ENCODE measurements around the gene COX11.
A peak's percentile ranks its signal among the peaks of the same experiment; 100 is the strongest.

COX11 gene

GRCh38 chr17:54956791-54957190, 11.7 kb downstream of the COX11 start:
- no peak for DNase-seq
- Histone ChIP-seq H3K27ac (no peak overlapping the region), H3K27me3 (replicated peaks) (no peaks in the 10 kb centered on the region), H3K36me3 (replicated peaks) (peaks cover 20% of the 10 kb centered on the region), H3K4me3 (ENCODE audit: low read depth, low read length) (no peak overlapping the region)
- no peak for TF ChIP-seq CTCF (IDR thresholded peaks at IDR 0.05; ENCODE audit: low read depth, low read length, missing control alignments)
- in situ Hi-C loops (cut with HindIII; ENCODE audit: low pct_ligation_motif_present, low sequenced_read_pairs): no loop called here

- in situ Hi-C loops (cut with HindIII; ENCODE audit: low pct_ligation_motif_present, low sequenced_read_pairs): no loop called here
- DNase-seq: no peak
- Histone ChIP-seq H3K36me3 (replicated peaks) (peaks cover 5% of the 10 kb centered on the region), H3K27me3 (replicated peaks) (no peaks in the 10 kb centered on the region), H3K4me3 (ENCODE audit: low read depth, low read length) (no peak overlapping the region), H3K27ac (no peak overlapping the region)
- no peak for TF ChIP-seq CTCF (IDR thresholded peaks at IDR 0.05; ENCODE audit: low read depth, low read length, missing control alignments)
Observed at GRCh38 chr17:54951286-54951685, 17.2 kb downstream of the COX11 start.

GRCh38 chr17:54950116-54950515, 18.3 kb downstream of the COX11 start:
- Histone ChIP-seq H3K27me3 (replicated peaks) (no peaks in the 10 kb centered on the region), H3K27ac (no peak overlapping the region), H3K36me3 (replicated peaks) (peaks cover 2% of the 10 kb centered on the region), H3K4me3 (ENCODE audit: low read depth, low read length) (no peak overlapping the region)
- in situ Hi-C loops (cut with HindIII; ENCODE audit: low pct_ligation_motif_present, low sequenced_read_pairs): no loop called here
- DNase-seq: no peak
- TF ChIP-seq CTCF (IDR thresholded peaks at IDR 0.05; ENCODE audit: low read depth, low read length, missing control alignments): no peak

DNA sequence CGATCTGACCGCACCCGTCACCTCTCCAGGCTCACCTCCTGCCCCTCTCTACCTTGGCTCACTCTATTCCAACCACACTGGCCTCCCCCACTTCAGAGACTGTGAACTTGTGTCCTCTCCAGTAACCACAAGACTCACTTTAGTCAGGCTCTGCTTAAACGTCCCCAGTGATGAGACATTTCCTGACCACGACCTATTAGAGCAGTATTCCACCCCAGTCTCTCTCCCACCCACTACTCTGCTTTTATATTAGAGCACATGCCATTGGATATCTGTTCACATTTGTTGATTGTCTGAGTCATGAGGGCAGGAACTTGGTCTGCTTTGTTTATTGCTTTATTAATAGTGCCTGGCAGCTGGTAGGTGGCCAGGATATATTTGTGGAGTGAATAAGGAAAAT, 20.1 kb downstream of the COX11 start:
- TF ChIP-seq CTCF (IDR thresholded peaks at IDR 0.05; ENCODE audit: low read depth, low read length, missing control alignments): no peak
- H3K4me3 ChIP-seq (ENCODE audit: low read depth, low read length): no peak overlapping the region
- in situ Hi-C loops (cut with HindIII; ENCODE audit: low pct_ligation_motif_present, low sequenced_read_pairs): no loop called here
- H3K27ac ChIP-seq: peak overlapping the region; percentile 31
- no peaks in the 10 kb centered on the region for H3K27me3 ChIP-seq (replicated peaks)
- DNase-seq: peak; percentile 96
- H3K36me3 ChIP-seq (replicated peaks): no peaks in the 10 kb centered on the region

DNA sequence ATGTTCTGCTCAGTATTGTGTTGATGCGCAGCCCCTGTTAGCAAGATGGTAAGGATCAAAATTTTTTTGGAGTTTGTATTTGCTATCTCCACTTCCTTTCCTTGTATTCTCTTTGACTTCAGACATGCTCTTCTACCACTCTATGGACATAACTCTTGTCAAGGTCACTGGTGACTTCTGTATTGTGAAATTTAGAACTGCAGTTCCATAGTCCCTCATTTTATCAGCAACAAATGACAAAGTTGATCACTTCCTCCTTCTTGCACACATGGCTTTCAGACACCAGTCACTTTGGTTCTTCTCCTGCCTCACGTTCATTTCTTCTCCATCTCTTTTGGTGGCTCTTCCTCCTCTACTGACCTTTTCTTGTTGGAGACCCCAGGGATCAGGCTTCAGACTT, 21.1 kb downstream of the COX11 start:
- TF ChIP-seq CTCF (IDR thresholded peaks at IDR 0.05; ENCODE audit: low read depth, low read length, missing control alignments): no peak
- H3K36me3 ChIP-seq (replicated peaks): no peaks in the 10 kb centered on the region

GRCh38 chr17:54945671-54946070, 22.8 kb downstream of the COX11 start:
- in situ Hi-C loops (cut with HindIII; ENCODE audit: low pct_ligation_motif_present, low sequenced_read_pairs): no loop called here
- DNase-seq: no peak

More for the DNA sequence above, 21.1 kb downstream of the COX11 start:
- in situ Hi-C loops (cut with HindIII; ENCODE audit: low pct_ligation_motif_present, low sequenced_read_pairs): no loop called here
- no peak for DNase-seq
- Histone ChIP-seq H3K27ac (no peak overlapping the region), H3K4me3 (ENCODE audit: low read depth, low read length) (no peak overlapping the region), H3K27me3 (replicated peaks) (no peaks in the 10 kb centered on the region)

More at GRCh38 chr17:54945671-54946070, 22.8 kb downstream of the COX11 start:
- H3K4me3 ChIP-seq (ENCODE audit: low read depth, low read length): no peak overlapping the region
- no peak overlapping the region for H3K27ac ChIP-seq
- no peaks in the 10 kb centered on the region for H3K27me3 ChIP-seq (replicated peaks)
- no peak for TF ChIP-seq CTCF (IDR thresholded peaks at IDR 0.05; ENCODE audit: low read depth, low read length, missing control alignments)
- H3K36me3 ChIP-seq (replicated peaks): no peaks in the 10 kb centered on the region
